Endothelial cell of umbilical vein (primary cell): ENCODE measurements around the gene LUZP2. TPM values are rescaled to one million over a fixed set of nuclear protein-coding genes. Genes with fewer than 3 reads are reported as not detected.

ENCODE experiments used
- BruUV-seq: library from RNA; stranded (reverse); fragments of 400-500 nt; replicated peaks from 2 replicates; lab custom pipeline; 2021; lab: Mats Ljungman, UMichigan
- CTCF ChIA-PET: fragments of 300-600, 350-600 bp; sonication (Branson Sonifier 250); formaldehyde crosslinking; loops from one replicate; lab custom pipeline; 2021; ENCODE audit warnings: antibody characterized with exemption, inconsistent platforms; lab: Charles Lee
- POLR2A ChIA-PET: fragments of 300-600, 350-600 bp; sonication (Branson Sonifier 250); formaldehyde crosslinking; loops from one replicate; lab custom pipeline; 2021; ENCODE audit warnings: antibody characterized with exemption, inconsistent platforms; lab: Charles Lee
- DNase-seq: peaks from one replicate; pipeline ENCODE4 v3.0.0-alpha.2; 2011; ENCODE audit warnings: low read depth, low spot score
- FAIRE-seq: peaks from 2 replicates; lab custom pipeline; 2011; peaks lifted over from hg19 to GRCh38; lab: Jason Lieb, UNC
- H2AFZ ChIP-seq: 2 replicates; pipeline ENCODE4 v1.6.0; 2012; ENCODE audit warnings: low read depth, low read length, control low read depth, inconsistent platforms
- H3K27ac ChIP-seq: 2 replicates; pipeline ENCODE4 v1.5.1; 2011; ENCODE audit warnings: low read depth, mild to moderate bottlenecking, control low read depth, low read length, moderate library complexity; ENCODE audit not compliant: insufficient read depth
- H3K27me3 ChIP-seq, 2 experiments: 2 replicates each; pipeline versions ENCODE4 v1.6.0 to v1.6.1; 2011; ENCODE audit warnings: low read length in 2 of 2, mixed read lengths in 1 of 2; ENCODE audit not compliant: control insufficient read depth in 2 of 2, insufficient read depth in 2 of 2
- H3K36me3 ChIP-seq, 2 experiments: 2 replicates in 1 of 2; 3 replicates in 1 of 2; pipeline ENCODE4 v1.5.1; 2011; ENCODE audit warnings: low read length in 2 of 2, mild to moderate bottlenecking in 1 of 2, moderate library complexity in 1 of 2; ENCODE audit not compliant: control insufficient read depth in 2 of 2, insufficient read depth in 2 of 2; ENCODE audit errors: extremely low read depth in 1 of 2
- H3K4me1 ChIP-seq: 3 replicates; pipeline ENCODE4 v1.5.1; 2011; ENCODE audit warnings: mild to moderate bottlenecking, low read length; ENCODE audit not compliant: control insufficient read depth, insufficient read depth; ENCODE audit errors: extremely low read depth
- H3K4me2 ChIP-seq: 2 replicates; pipeline ENCODE4 v1.6.1; 2011; ENCODE audit warnings: low read length, control low read depth, mixed read lengths; ENCODE audit not compliant: insufficient read depth
- H3K4me3 ChIP-seq, 3 experiments: fragments of 200-600 bp in 1 of 3; sonication (generic), shearing (Covaris generic) in 1 of 3; replicated peaks in 1 of 3; 2 replicates each; pipeline ENCODE4 v1.5.1; 2011 to 2016; ENCODE audit warnings: control low read depth in 3 of 3, low read length in 3 of 3, mild to moderate bottlenecking in 2 of 3, inconsistent platforms in 1 of 3, low read depth in 1 of 3, moderate library complexity in 1 of 3; ENCODE audit not compliant: insufficient read depth in 1 of 3
- H3K79me2 ChIP-seq: 2 replicates; pipeline ENCODE4 v1.6.0; 2012; ENCODE audit warnings: low read length, inconsistent platforms; ENCODE audit not compliant: control insufficient read depth, insufficient read depth
- H3K9ac ChIP-seq: replicated peaks from 2 replicates; pipeline ENCODE3; 2011; ENCODE audit warnings: low read length, control low read depth; ENCODE audit not compliant: insufficient read depth; ENCODE audit errors: extremely low read depth
- H3K9me1 ChIP-seq: replicated peaks from 3 replicates; pipeline ENCODE4 v1.6.0; 2011; ENCODE audit warnings: mild to moderate bottlenecking, low read length; ENCODE audit not compliant: control insufficient read depth, insufficient read depth; ENCODE audit errors: extremely low read depth
- H3K9me3 ChIP-seq: replicated peaks from 2 replicates; pipeline ENCODE4 v1.5.1; 2012; ENCODE audit warnings: low read length, inconsistent platforms; ENCODE audit not compliant: control insufficient read depth, insufficient read depth
- H4K20me1 ChIP-seq: replicated peaks from 2 replicates; pipeline ENCODE3; 2011; ENCODE audit warnings: mild to moderate bottlenecking, low read length; ENCODE audit not compliant: control insufficient read depth, insufficient read depth; ENCODE audit errors: extremely low read depth
- EZH2 ChIP-seq: IDR thresholded peaks from 2 replicates; pipeline ENCODE4 v1.6.1; 2012; ENCODE audit warnings: borderline replicate concordance, low read depth, mild to moderate bottlenecking, moderate library complexity, low read length, inconsistent platforms; ENCODE audit not compliant: severe bottlenecking
- FOS ChIP-seq: IDR thresholded peaks from 2 replicates; pipeline ENCODE4 v1.6.1; 2011; ENCODE audit warnings: mild to moderate bottlenecking, low read length, moderate library complexity, borderline replicate concordance; ENCODE audit not compliant: insufficient read depth
- GATA2 ChIP-seq: IDR thresholded peaks from 2 replicates; pipeline ENCODE4 v1.7.0; 2011; ENCODE audit warnings: low read depth, mild to moderate bottlenecking, moderate library complexity, mixed read lengths, low read length; ENCODE audit not compliant: insufficient read length, insufficient read depth
- JUN ChIP-seq: IDR thresholded peaks from 2 replicates; pipeline ENCODE4 v1.6.1; 2011; ENCODE audit warnings: borderline replicate concordance, low read depth; ENCODE audit not compliant: insufficient read length, insufficient read depth
- MYC ChIP-seq: IDR thresholded peaks from one replicate; pipeline ENCODE4 v1.6.1; 2011; ENCODE audit warnings: mild to moderate bottlenecking, low read depth, low read length
- POLR2A ChIP-seq: IDR thresholded peaks from 2 replicates; pipeline ENCODE4 v1.6.1; 2012; ENCODE audit warnings: low read depth, mild to moderate bottlenecking, control low read depth, low read length
- POLR2AphosphoS5 ChIP-seq: IDR thresholded peaks from 2 replicates; pipeline ENCODE4 v1.6.1; 2012; ENCODE audit warnings: low read depth, mild to moderate bottlenecking, control low read depth, low read length, moderate library complexity; ENCODE audit not compliant: insufficient read depth
- dilution Hi-C: fragments of 300-500 bp; cut with MboI; formaldehyde crosslinking; loops from one replicate; pipeline ENCODE4 v1.15.0; 2019; ENCODE audit warnings: low sequenced_read_pairs; ENCODE audit not compliant: extremely low pct_ligation_motif_present
- intact Hi-C: fragments of 100-400 bp; cut with micrococcal nuclease; formaldehyde crosslinking; loops from one replicate; pipeline ENCODE4 v1.10.0; 2022
- polyA plus RNA-seq, 4 experiments: library from polyadenylated mRNA; depleted of rRNA in 3 of 4; stranded (reverse) in 3 of 4; unstranded in 1 of 4; fragments of >200 nt; gene quantifications; 2 replicates each; pipeline versions ENCODE4 v1.2.1 to v1.2.3, GENCODE V29; 2011 to 2012; ENCODE audit warnings: missing spikeins in 1 of 4
- total RNA-seq: library from RNA; stranded (reverse); gene quantifications from 2 replicates; pipeline ENCODE4 v1.2.3, GENCODE V29; 2021
- TF ChIP-seq, protein P1 (sequence below), 2 donors: IDR thresholded peaks; 1 replicate in 1 of 2; 2 replicates in 1 of 2; pipeline ENCODE4 v1.5.1; 2011; ENCODE audit warnings: low read length in 2 of 2, mild to moderate bottlenecking in 2 of 2, moderate library complexity in 2 of 2, control low read depth in 1 of 2, inconsistent platforms in 1 of 2, low read depth in 1 of 2; ENCODE audit not compliant: insufficient read depth in 1 of 2; ENCODE audit errors: extremely low read depth in 1 of 2
- TF ChIP-seq, protein P2 (sequence below): IDR thresholded peaks from 2 replicates; pipeline ENCODE4 v1.6.1; 2011; ENCODE audit not compliant: insufficient read depth, insufficient read length

LUZP2 gene
- total and polyA plus RNA-seq, 2 donors (not counting 3 experiments of a cell fraction or from before 2014, with no cell fraction given) = 0.07 TPM; not detected in 1

DNA sequence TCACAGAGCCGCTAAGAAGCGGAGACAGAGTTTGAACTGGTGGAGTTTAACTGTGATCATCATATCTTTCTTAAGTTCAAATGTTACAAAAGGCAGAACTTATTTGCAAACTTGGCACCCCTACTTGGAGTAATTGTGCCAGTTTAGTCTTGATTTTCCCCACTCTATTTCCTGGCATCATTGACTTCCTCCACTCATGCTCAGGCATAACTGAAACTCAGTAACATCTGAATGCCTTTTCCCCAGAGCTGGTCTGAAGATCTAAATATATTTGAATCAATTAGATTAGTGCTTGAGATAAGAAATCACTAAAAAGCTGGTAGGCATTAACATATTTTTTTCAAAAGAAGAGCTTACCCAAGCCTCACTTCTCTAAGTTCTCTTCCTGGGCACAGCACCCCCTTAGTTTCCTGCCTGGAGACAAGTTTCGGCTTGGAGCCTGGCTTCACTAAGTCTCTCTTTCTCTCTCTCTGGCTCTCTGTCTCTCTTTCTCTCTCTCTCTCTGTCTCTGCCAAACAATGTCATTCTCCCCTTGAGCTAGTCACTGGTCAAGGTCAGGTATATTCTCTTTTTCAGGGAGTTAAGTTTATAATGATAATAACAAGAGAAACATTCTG lies 190.8 kb downstream of the LUZP2 start:
- H3K9ac ChIP-seq = no peak overlapping the region
- no peaks in the 10 kb centered on the region for H3K4me1 ChIP-seq
- dilution Hi-C loops (no loop called here), intact Hi-C loops (no loop called here)
- ChIA-PET CTCF (no interaction called here), POLR2A (no interaction called here)
- H3K9me1 ChIP-seq = no peaks in the 10 kb centered on the region
- no peaks in the 10 kb centered on the region for H3K79me2 ChIP-seq
- no peak for FAIRE-seq
- H2AFZ ChIP-seq = no peak overlapping the region
- DNase-seq = no peak
- TF ChIP-seq GATA2 (no peak), JUN (no peak), MYC (no peak), POLR2A (no peak), POLR2AphosphoS5 (no peak), FOS (no peak), EZH2 (no peak)
- TF ChIP-seq, protein P1, sequence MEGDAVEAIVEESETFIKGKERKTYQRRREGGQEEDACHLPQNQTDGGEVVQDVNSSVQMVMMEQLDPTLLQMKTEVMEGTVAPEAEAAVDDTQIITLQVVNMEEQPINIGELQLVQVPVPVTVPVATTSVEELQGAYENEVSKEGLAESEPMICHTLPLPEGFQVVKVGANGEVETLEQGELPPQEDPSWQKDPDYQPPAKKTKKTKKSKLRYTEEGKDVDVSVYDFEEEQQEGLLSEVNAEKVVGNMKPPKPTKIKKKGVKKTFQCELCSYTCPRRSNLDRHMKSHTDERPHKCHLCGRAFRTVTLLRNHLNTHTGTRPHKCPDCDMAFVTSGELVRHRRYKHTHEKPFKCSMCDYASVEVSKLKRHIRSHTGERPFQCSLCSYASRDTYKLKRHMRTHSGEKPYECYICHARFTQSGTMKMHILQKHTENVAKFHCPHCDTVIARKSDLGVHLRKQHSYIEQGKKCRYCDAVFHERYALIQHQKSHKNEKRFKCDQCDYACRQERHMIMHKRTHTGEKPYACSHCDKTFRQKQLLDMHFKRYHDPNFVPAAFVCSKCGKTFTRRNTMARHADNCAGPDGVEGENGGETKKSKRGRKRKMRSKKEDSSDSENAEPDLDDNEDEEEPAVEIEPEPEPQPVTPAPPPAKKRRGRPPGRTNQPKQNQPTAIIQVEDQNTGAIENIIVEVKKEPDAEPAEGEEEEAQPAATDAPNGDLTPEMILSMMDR (IDR thresholded peaks at IDR 0.05; ENCODE audit: extremely low read depth in 1 of 2, insufficient read depth in 1 of 2, low read depth in 1 of 2, low read length in 2 of 2) = no peak
- TF ChIP-seq, protein P2, sequence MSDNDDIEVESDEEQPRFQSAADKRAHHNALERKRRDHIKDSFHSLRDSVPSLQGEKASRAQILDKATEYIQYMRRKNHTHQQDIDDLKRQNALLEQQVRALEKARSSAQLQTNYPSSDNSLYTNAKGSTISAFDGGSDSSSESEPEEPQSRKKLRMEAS = no peak
- BruUV-seq = no TSS peak
- H3K36me3 ChIP-seq = no peaks in the 10 kb centered on the region
- no peak overlapping the region for H3K4me2 ChIP-seq
- H3K9me3 ChIP-seq = no peaks in the 10 kb centered on the region
- no peaks in the 10 kb centered on the region for H4K20me1 ChIP-seq
- H3K27ac ChIP-seq = no peak overlapping the region
- H3K4me3 ChIP-seq = no peak overlapping the region
- no peaks in the 10 kb centered on the region for H3K27me3 ChIP-seq
